ENCODE data around the gene KLHL29.

- TF ChIP-seq EZH2phosphoT487 (IDR thresholded peaks at IDR 0.05; ENCODE audit: borderline replicate concordance, low read depth, low read length) (no peak), CTCF (conservative IDR thresholded peaks at IDR 0.05; ENCODE audit: low read length) (no peak)
Measured at GRCh38 chr2:23625726-23626125, 240.7 kb downstream of the KLHL29 start.

Measured in OCI-LY7 (cell line).